Uterus (tissue), 2 donors: Measurements from ENCODE around the gene SENP6.
"Not testable (repeated sequence)": the region's sequence is repeated elsewhere in the genome, so short reads cannot be mapped to it uniquely, and the experiment has no call there.

Experiments used
- POLR2A ChIP-seq, 2 donors: fragments of 450-650 bp; IDR thresholded peaks; one replicate each; pipeline ENCODE4 v1.6.1; 2016; ENCODE audit warnings: antibody characterized with exemption in 2 of 2, mild to moderate bottlenecking in 1 of 2, moderate library complexity in 1 of 2
- TF ChIP-seq, protein P1 (sequence below), 4 experiments: fragments of 200-600 bp in 2 of 4; fragments of 450-650 bp in 2 of 4; sonication (generic) in 2 of 4; IDR thresholded peaks; one replicate each; pipeline ENCODE4 v1.5.1; 2016 to 2019; ENCODE audit warnings: antibody characterized with exemption in 4 of 4, mild to moderate bottlenecking in 2 of 4, moderate library complexity in 1 of 4

DNA sequence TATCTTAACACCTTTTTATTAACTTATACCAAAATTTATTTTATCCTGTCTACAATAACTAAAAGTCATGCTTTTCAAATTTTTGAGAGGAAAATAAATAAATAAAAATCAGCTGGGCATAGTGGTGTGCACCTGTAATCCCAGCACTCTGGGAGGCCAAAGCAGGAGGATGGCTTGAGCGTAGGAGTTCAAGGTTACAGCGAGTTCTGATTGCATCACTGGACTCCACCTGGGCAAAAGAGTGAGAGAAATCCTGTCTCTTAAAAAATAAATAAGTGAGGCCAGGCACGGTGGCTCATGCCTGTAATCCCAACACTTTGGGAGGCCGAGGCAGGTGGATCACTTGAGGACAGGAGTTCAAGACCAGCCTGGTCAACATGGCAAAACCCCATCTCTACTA is 106.7 kb downstream of the SENP6 start:
- TF ChIP-seq, protein P1, sequence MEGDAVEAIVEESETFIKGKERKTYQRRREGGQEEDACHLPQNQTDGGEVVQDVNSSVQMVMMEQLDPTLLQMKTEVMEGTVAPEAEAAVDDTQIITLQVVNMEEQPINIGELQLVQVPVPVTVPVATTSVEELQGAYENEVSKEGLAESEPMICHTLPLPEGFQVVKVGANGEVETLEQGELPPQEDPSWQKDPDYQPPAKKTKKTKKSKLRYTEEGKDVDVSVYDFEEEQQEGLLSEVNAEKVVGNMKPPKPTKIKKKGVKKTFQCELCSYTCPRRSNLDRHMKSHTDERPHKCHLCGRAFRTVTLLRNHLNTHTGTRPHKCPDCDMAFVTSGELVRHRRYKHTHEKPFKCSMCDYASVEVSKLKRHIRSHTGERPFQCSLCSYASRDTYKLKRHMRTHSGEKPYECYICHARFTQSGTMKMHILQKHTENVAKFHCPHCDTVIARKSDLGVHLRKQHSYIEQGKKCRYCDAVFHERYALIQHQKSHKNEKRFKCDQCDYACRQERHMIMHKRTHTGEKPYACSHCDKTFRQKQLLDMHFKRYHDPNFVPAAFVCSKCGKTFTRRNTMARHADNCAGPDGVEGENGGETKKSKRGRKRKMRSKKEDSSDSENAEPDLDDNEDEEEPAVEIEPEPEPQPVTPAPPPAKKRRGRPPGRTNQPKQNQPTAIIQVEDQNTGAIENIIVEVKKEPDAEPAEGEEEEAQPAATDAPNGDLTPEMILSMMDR (IDR thresholded peaks at IDR 0.05) = not testable (repeated sequence)
- not testable (repeated sequence) for TF ChIP-seq POLR2A (IDR thresholded peaks at IDR 0.05)
